ENCODE data around the gene FAAH.

DNA sequence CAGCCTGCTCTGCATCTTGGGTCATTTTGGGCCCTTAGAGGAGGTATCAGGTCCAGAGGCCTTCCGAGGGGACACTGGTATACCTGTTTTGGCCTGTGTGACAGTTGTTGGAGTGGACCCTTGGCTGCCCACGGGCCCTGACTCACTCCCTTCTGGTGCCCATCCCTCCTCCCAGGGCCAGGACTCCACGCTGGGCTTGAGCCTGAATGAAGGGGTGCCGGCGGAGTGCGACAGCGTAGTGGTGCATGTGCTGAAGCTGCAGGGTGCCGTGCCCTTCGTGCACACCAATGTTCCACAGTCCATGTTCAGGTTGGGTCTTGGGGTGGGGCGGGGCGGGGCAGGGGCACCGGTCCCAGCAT, 11.1 kb downstream of the FAAH start:
- TF ChIP-seq, protein P1, sequence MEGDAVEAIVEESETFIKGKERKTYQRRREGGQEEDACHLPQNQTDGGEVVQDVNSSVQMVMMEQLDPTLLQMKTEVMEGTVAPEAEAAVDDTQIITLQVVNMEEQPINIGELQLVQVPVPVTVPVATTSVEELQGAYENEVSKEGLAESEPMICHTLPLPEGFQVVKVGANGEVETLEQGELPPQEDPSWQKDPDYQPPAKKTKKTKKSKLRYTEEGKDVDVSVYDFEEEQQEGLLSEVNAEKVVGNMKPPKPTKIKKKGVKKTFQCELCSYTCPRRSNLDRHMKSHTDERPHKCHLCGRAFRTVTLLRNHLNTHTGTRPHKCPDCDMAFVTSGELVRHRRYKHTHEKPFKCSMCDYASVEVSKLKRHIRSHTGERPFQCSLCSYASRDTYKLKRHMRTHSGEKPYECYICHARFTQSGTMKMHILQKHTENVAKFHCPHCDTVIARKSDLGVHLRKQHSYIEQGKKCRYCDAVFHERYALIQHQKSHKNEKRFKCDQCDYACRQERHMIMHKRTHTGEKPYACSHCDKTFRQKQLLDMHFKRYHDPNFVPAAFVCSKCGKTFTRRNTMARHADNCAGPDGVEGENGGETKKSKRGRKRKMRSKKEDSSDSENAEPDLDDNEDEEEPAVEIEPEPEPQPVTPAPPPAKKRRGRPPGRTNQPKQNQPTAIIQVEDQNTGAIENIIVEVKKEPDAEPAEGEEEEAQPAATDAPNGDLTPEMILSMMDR (IDR thresholded peaks at IDR 0.05): no peak
- TF ChIP-seq POLR2A (IDR thresholded peaks at IDR 0.05): no peak
